GM23338 (cell line): ENCODE measurements around the gene EPS8L2. TPM values are rescaled to one million over a fixed set of nuclear protein-coding genes. Genes with fewer than 3 reads are reported as not detected.

Source experiments
- ATAC-seq: fragments of 200-7000 bp; cut with Tn5 transposase; 3 replicates; pipeline ENCODE4 v1.9.1; 2020
- DNase-seq: peaks from one replicate; pipeline ENCODE4 v3.0.0-alpha.2; 2015; ENCODE audit warnings: low spot score
- H2AFZ ChIP-seq: fragments of 200-600 bp; sonication (generic); 2 replicates; pipeline ENCODE4 v1.8.0; 2016; ENCODE audit warnings: antibody characterized with exemption, mild to moderate bottlenecking, moderate library complexity
- H3F3A ChIP-seq: fragments of 200-600 bp; sonication (generic); replicated peaks from 2 replicates; pipeline ENCODE4 v1.8.0; 2017; ENCODE audit warnings: antibody characterized with exemption, mixed run types, low read depth
- H3K27ac ChIP-seq: fragments of 200-600 bp; sonication (generic); 2 replicates; pipeline ENCODE4 v1.6.1; 2016; ENCODE audit warnings: low read depth
- H3K27me3 ChIP-seq: fragments of 200-600 bp; sonication (generic); 2 replicates; pipeline ENCODE4 v1.8.0; 2016; ENCODE audit warnings: mild to moderate bottlenecking, mixed run types, moderate library complexity; ENCODE audit not compliant: insufficient read depth
- H3K36me3 ChIP-seq: fragments of 200-600 bp; sonication (generic); 2 replicates; pipeline ENCODE4 v1.8.0; 2016; ENCODE audit warnings: mild to moderate bottlenecking; ENCODE audit not compliant: insufficient read depth
- H3K4me1 ChIP-seq: fragments of 200-600 bp; sonication (generic); 2 replicates; pipeline ENCODE4 v1.8.0; 2016; ENCODE audit warnings: mild to moderate bottlenecking, moderate library complexity; ENCODE audit not compliant: insufficient read depth
- H3K4me2 ChIP-seq: fragments of 200-600 bp; sonication (generic); 2 replicates; pipeline ENCODE4 v1.7.1; 2017; ENCODE audit warnings: mixed run types
- H3K4me3 ChIP-seq: fragments of 200-600 bp; sonication (generic); 2 replicates; pipeline ENCODE4 v1.6.1; 2016; ENCODE audit warnings: mixed run types
- H3K79me2 ChIP-seq: fragments of 200-600 bp; sonication (generic); replicated peaks from 2 replicates; pipeline ENCODE4 v1.8.0; 2017; ENCODE audit warnings: mild to moderate bottlenecking; ENCODE audit not compliant: insufficient read depth
- H3K9me2 ChIP-seq: fragments of 200-600 bp; sonication (generic); 2 replicates; pipeline ENCODE4 v1.8.0; 2017; ENCODE audit not compliant: insufficient read depth
- H4K20me1 ChIP-seq: fragments of 200-600 bp; sonication (generic); replicated peaks from 2 replicates; pipeline ENCODE4 v1.8.0; 2017; ENCODE audit warnings: mild to moderate bottlenecking; ENCODE audit not compliant: insufficient read depth
- H3K27ac Mint-ChIP-seq: 2 replicates; pipeline ENCODE4 v1.8.0; 2020; ENCODE audit warnings: inconsistent platforms, mild to moderate bottlenecking, moderate library complexity, mixed read lengths
- H3K27me3 Mint-ChIP-seq: 3 replicates; pipeline ENCODE4 v1.8.0; 2022; ENCODE audit warnings: low read depth, mild to moderate bottlenecking, moderate library complexity, mixed read lengths, inconsistent platforms; ENCODE audit not compliant: insufficient read depth, poor library complexity
- H3K36me3 Mint-ChIP-seq: 3 replicates; pipeline ENCODE4 v1.8.0; 2021; ENCODE audit warnings: low read depth, mild to moderate bottlenecking, inconsistent platforms, moderate library complexity, mixed read lengths
- H3K4me1 Mint-ChIP-seq: 3 replicates; pipeline ENCODE4 v1.8.0; 2020; ENCODE audit warnings: mild to moderate bottlenecking, inconsistent platforms, mixed read lengths
- H3K4me3 Mint-ChIP-seq: 3 replicates; pipeline ENCODE4 v1.8.0; 2021; ENCODE audit warnings: moderate library complexity, mild to moderate bottlenecking, inconsistent platforms, mixed read lengths
- H3K9me3 Mint-ChIP-seq: 3 replicates; pipeline ENCODE4 v1.8.0; 2020; ENCODE audit warnings: moderate library complexity, mild to moderate bottlenecking, inconsistent platforms, mixed read lengths
- CREB1 ChIP-seq: fragments of 250-450 bp; sonication (Bioruptor Pico); IDR thresholded peaks from 2 replicates; pipeline ENCODE4 v1.5.0; 2020; ENCODE audit warnings: low read depth, mild to moderate bottlenecking, moderate library complexity
- CTCF ChIP-seq, 2 experiments: fragments of 200-600 bp in 1 of 2; sonication (generic) in 1 of 2; conservative IDR thresholded peaks; 2 replicates each; pipeline versions ENCODE4 v1.5.1 to v1.6.1; 2016 to 2017; ENCODE audit warnings: antibody characterized with exemption in 2 of 2, low read depth in 2 of 2, mild to moderate bottlenecking in 2 of 2, moderate library complexity in 1 of 2
- ETS1 ChIP-seq: IDR thresholded peaks from 2 replicates; pipeline ENCODE4 v1.6.1; 2016; ENCODE audit warnings: antibody characterized with exemption
- EZH2phosphoT487 ChIP-seq: fragments of 200-600 bp; sonication (generic); IDR thresholded peaks from one replicate; pipeline ENCODE4 v1.8.1; 2018; ENCODE audit warnings: antibody characterized with exemption; ENCODE audit not compliant: unreplicated experiment
- JUNB ChIP-seq: IDR thresholded peaks from one replicate; pipeline ENCODE4 v1.6.1; 2016; ENCODE audit warnings: antibody characterized with exemption; ENCODE audit not compliant: unreplicated experiment
- NANOG ChIP-seq: IDR thresholded peaks from 2 replicates; pipeline ENCODE4 v1.6.1; 2016; ENCODE audit warnings: antibody characterized with exemption, borderline replicate concordance
- POLR2AphosphoS5 ChIP-seq: IDR thresholded peaks from 2 replicates; pipeline ENCODE4 v1.6.1; 2016; ENCODE audit warnings: antibody characterized with exemption, low read depth
- REST ChIP-seq: IDR thresholded peaks from one replicate; pipeline ENCODE4 v1.6.1; 2018; ENCODE audit warnings: antibody characterized with exemption; ENCODE audit not compliant: unreplicated experiment
- STAT1 ChIP-seq: IDR thresholded peaks from one replicate; pipeline ENCODE4 v1.6.1; 2016; ENCODE audit warnings: antibody characterized with exemption; ENCODE audit not compliant: unreplicated experiment
- ZNF114 ChIP-seq: fragments of 250-450 bp; sonication (Bioruptor Pico); IDR thresholded peaks from 2 replicates; pipeline ENCODE4 v1.5.0; 2020; ENCODE audit warnings: mild to moderate bottlenecking, moderate library complexity
- ZNF331 ChIP-seq: fragments of 250-450 bp; sonication (Bioruptor Pico); IDR thresholded peaks from 2 replicates; pipeline ENCODE4 v1.5.0; 2020; ENCODE audit warnings: low read depth, mild to moderate bottlenecking, moderate library complexity
- polyA plus RNA-seq: library from polyadenylated mRNA; unstranded; fragments of >200 nt; fragmentation: Nextera tagmentation; extraction: Ambion mirVana; gene quantifications from 2 replicates; pipeline ENCODE4 v1.2.1, GENCODE V29; 2016
- total RNA-seq: library from RNA; depleted of rRNA; stranded (reverse); fragments of >200 nt; shearing (Covaris generic); gene quantifications from 2 replicates; pipeline ENCODE4 v1.2.3, GENCODE V29; 2014

The EPS8L2 gene
- total and polyA plus RNA-seq, 2 experiments from 2014 or later, result 38.7 to 59.4 TPM

- H3K4me3 ChIP-seq, result peak overlapping the region; percentile 65
- ATAC-seq (peak; percentile 19), DNase-seq (peak; percentile 69)
- no peaks in the 10 kb centered on the region for H3K36me3 ChIP-seq
- H3K4me2 ChIP-seq, result peak overlapping the region; percentile 88
- no peaks in the 10 kb centered on the region for H4K20me1 ChIP-seq
- Mint-ChIP-seq H3K4me1 (peaks cover 9% of the 10 kb centered on the region; the same call in 2 of the 3 replicates), H3K36me3 (no peaks in the 10 kb centered on the region), H3K9me3 (no peaks in the 10 kb centered on the region; the same call in 2 of the 3 replicates), H3K27ac (no peak overlapping the region), H3K4me3 (peak overlapping the region; percentile 64), H3K27me3 (peaks cover 16% of the 10 kb centered on the region)
- 0 out of 2 replicates have a peak, but pooled peaks cover 12% of the 10 kb centered on the region for H3F3A ChIP-seq
- TF ChIP-seq POLR2AphosphoS5, result no peak; the same call in 1 of the 2 replicates
- TF ChIP-seq REST, result no peak
- TF ChIP-seq STAT1, result no peak
- no peak for TF ChIP-seq EZH2phosphoT487
- no peak for TF ChIP-seq NANOG
- no peak for TF ChIP-seq JUNB
- TF ChIP-seq ZNF114 (CRISPR knock-in tag), result no peak
- no peak overlapping the region; the same call in 1 of the 2 replicates for H2AFZ ChIP-seq
- no peaks in the 10 kb centered on the region for H3K9me2 ChIP-seq
- H3K27ac ChIP-seq, result no peak overlapping the region
- H3K27me3 ChIP-seq, result no peaks in the 10 kb centered on the region
- H3K79me2 ChIP-seq, result no peaks in the 10 kb centered on the region
- peaks cover 6% of the 10 kb centered on the region for H3K4me1 ChIP-seq
Measured at GRCh38 chr11:726278-727220, 20.5 kb downstream of the EPS8L2 start.

- Histone ChIP-seq H3K4me1 (peaks cover 6% of the 10 kb centered on the region), H3K36me3 (no peaks in the 10 kb centered on the region), H3K79me2 (no peaks in the 10 kb centered on the region), H2AFZ (no peak overlapping the region), H3K27me3 (no peaks in the 10 kb centered on the region), H4K20me1 (no peaks in the 10 kb centered on the region), H3K27ac (no peak overlapping the region), H3K4me3 (no peak overlapping the region; the same call in 1 of the 2 replicates), H3F3A (0 out of 2 replicates have a peak, but pooled peaks cover 12% of the 10 kb centered on the region), H3K9me2 (no peaks in the 10 kb centered on the region), H3K4me2 (peak overlapping the region; percentile 88; the same call in 1 of the 2 replicates)
- H3K27ac Mint-ChIP-seq, result no peak overlapping the region
- no peaks in the 10 kb centered on the region; the same call in 2 of the 3 replicates for H3K9me3 Mint-ChIP-seq
- no peak for DNase-seq
- no peak overlapping the region for H3K4me3 Mint-ChIP-seq
- peaks cover 9% of the 10 kb centered on the region; the same call in 2 of the 3 replicates for H3K4me1 Mint-ChIP-seq
- H3K27me3 Mint-ChIP-seq, result peaks cover 16% of the 10 kb centered on the region
- ATAC-seq, result no peak
- no peaks in the 10 kb centered on the region for H3K36me3 Mint-ChIP-seq
- TF ChIP-seq CTCF (conservative IDR thresholded peaks at IDR 0.05; ENCODE audit: low read depth in 2 of 2) (no peak), JUNB (no peak), NANOG (no peak), ETS1 (no peak), POLR2AphosphoS5 (no peak), ZNF331 (no peak), REST (no peak), CREB1 (CRISPR knock-in tag) (no peak)
Measured at GRCh38 chr11:727281-727701, 21.3 kb downstream of the EPS8L2 start.
